ENCODE results near the gene CST9L.

CST9L gene

DNA sequence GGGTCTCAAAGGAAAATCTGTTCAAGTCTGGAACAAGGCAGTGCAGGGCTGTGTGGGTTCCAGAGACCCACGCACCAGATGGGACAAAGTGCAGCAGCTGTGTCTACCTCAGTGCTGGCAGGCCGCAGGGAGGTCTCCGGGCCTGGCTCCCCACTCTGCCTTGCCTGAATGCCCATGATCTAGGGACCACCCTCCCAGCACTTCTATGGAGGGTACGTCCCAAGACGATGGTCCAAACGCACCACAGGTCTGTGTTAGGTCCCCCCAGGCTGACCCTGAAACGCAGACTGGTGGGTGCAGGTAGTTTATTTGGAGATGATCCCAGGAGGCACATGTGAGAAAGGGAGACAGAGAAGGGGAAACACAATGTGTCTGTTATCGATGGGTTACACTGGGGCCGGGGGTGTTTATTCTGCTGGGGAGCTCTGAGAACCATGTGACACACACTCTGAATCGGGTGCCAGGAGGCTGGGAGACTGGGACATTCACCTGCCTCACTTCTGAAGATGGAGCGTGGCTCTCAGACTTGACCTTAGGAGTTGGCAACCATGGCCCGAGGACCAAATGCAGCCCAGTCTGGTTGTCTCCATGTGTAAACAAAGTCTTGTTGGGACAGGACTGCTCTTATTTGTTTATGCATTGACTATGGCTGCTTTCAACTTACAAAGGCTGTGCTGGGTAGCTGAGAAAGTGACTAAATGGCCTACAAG is 21.7 kb downstream of the CST9L start:
- DNase-seq (ENCODE audit: low read depth in 2 of 2) = no peak

- no peak for DNase-seq (ENCODE audit: low read depth in 2 of 2)
Observed at GRCh38 chr20:23544133-23544532, 24.2 kb downstream of the CST9L start.

GRCh38 chr20:23542801-23543200 is 25.5 kb downstream of the CST9L start:
- no peak for DNase-seq (ENCODE audit: low read depth in 2 of 2)

DNA sequence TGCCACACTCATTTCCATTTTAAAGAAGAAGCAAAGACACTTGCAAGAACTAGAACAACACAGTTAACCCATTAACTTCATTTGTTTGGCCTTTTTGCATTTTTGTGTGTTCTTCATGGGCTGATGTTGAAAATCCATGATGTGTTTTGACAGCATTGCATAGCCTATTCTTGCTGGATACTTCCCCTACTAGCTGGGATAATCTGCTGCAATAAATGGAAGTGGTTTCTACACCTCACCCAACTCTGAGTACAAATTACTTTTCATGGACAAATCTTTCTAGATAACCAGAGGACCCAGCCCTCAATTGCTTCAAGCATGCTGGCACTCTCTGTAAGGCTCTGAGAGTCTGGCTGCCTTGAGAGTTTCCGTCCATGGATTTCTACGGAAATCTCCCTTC is 26.5 kb downstream of the CST9L start:
- no peak for DNase-seq (ENCODE audit: low read depth in 2 of 2)

GRCh38 chr20:23541330-23541729 is 27.0 kb downstream of the CST9L start:
- no peak for DNase-seq (ENCODE audit: low read depth in 2 of 2)

DNA sequence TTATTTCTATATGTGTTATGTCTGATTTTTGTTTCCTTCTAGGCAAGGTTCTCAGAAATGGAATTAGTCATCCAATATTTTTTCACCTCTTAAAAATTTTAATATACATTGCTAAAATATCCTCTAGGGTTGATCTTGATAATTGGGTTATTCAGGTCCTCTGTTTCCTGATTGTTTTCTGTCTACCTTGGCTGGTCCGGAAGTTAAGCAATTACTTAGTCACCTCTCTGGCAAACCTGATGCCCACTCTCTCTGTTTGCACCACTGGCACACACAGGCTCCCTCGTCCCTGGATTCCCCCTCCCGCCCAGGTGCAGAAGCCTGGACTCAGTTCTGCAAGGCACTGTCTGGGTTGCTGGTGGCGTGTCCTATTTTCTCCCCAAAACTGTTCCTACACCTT is 27.7 kb downstream of the CST9L start:
- DNase-seq (ENCODE audit: low read depth in 2 of 2) = no peak

- DNase-seq (ENCODE audit: low read depth in 2 of 2) = no peak
Observed at GRCh38 chr20:23537030-23537429, 31.3 kb downstream of the CST9L start.

DNA sequence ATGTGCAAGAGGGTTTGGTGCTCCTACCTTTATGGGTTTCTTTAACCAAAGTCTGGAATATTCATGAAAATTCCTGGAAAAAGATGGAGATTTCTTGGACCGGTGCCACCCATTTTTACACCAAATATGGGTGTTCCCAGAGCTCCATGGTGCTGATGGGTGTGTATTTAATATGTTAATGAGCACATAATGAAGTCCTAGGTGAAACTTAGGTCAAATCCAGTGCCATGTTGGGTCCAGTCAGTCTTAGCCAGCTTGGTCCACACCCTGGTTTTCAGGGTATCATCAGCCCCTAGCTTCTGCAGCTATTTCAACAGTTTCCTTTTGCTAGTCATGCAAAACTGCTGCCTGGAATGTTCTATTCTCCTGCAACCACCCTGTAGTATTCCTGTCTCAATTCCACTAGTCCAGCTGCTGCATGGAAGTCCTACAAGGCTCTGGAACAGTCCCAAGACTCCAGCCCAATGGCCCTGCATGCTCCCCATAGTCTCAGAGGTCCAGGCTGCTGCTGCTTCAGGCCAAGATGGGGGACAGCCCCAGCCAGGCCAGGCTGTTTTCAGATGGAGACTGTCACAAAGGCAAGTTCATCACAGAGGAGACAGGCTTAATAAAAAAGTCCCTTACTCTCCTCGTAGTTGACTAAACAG is 31.8 kb downstream of the CST9L start:
- no peak for DNase-seq (ENCODE audit: low read depth in 2 of 2)

DNA sequence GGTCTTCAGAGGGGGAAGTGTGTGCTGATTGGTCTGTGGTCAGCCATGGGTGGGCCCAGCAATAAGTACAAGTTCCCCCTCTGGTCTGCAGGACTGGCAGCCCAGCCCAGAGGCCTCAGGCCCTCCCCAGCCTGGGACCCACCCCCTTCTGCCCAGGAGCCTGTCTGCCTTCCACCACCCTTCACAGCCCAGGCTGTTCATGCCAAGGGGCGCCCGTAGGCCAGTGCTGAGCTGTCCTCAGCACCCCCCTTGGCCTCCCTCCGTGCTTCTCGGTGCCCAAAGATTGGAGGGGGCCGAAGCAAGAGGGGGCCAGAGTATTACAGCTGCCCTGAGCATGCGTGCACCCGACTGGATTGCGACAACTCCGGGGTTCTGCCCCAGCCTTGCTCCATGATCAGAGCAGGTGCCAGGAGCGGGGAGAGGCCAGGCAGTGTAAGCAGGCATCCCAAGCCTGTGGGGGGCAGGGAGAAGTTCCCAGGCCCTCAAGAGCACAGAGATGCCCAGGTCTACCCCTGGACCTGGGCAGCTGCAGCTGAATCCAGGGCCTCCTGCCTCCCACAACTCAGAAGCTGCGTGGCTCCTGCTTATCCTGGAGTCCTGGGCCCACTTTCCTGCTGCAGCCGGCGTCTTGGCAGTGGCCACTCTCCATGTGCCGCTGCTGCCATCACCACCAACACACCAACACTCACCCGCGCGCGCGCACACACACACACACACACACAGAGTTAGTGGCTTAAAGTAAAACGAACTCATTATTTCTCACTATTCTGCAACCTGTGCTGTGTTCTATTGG is 33.3 kb downstream of the CST9L start:
- DNase-seq (ENCODE audit: low read depth in 2 of 2) = no peak

GRCh38 chr20:23533161-23533560 is 35.1 kb downstream of the CST9L start:
- no peak for DNase-seq (ENCODE audit: low read depth in 2 of 2)

DNA sequence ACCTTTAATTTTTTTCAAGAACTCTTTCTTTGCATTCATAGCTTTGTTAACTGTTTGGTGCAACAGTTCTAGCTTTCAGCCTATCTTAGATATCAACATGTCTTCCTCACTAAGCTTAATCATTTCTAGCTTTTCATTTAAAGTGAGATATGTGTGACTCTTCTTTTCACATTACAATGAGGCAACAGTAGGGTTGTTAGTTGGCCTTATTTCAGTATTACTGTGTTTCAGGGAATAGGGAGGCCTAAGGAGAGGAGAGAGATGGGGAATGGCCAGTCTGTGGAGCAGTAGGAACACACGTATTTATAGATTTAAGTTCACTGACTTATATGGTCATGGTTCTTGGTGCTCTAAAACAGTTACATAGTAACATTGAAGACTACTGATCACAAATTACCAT is 35.8 kb downstream of the CST9L start:
- no peak for DNase-seq (ENCODE audit: low read depth in 2 of 2)

GRCh38 chr20:23530937-23531567 is 37.2 kb downstream of the CST9L start:
- no peak for DNase-seq (ENCODE audit: low read depth in 2 of 2)

DNA sequence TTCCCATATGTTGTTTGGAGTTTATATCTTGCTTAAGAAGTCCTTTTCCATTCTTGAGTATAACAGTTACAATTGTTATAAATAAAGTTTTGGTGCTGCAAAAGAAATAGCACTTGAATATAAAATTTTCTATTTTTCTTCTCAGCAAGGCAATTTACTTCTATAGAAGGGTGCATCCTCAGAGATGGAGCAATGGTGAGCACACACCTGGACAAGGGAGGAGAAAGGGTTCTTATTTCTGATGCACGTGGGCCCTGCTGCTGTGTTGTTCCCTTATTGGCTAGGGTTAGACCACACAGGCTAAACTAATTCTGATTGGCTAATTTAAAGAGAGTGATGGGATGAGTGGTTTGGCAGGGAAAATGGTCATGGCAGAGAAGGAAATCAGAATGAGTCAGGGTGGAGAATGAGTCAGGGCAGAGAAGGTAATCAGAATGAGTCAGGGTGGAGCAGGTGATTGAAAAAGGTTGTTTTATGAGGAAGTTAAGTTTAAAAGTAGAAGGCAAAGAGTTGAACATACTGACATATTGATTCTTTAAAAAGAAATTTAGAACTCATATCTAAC is 39.3 kb downstream of the CST9L start:
- DNase-seq (ENCODE audit: low read depth in 2 of 2) = no peak

DNA sequence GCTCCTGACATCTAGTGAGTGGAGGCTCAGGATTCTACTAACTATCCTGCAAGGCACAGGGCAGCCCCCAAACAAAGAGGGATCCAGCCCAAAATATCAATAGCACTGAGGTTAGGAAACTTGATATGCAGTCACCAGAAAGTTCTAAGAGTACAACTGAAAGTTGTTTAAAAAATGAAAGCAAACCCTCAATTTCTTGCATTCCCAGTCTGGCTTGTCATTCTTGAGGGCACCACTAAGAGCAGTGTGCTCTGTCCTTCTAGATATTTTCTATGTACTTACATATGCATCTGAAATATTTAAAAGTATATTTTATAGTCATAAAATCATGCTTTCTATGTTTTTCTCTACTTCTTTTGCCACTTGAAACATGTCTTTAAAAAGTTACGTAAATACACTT is 41.4 kb downstream of the CST9L start:
- DNase-seq (ENCODE audit: low read depth in 2 of 2) = no peak

DNA sequence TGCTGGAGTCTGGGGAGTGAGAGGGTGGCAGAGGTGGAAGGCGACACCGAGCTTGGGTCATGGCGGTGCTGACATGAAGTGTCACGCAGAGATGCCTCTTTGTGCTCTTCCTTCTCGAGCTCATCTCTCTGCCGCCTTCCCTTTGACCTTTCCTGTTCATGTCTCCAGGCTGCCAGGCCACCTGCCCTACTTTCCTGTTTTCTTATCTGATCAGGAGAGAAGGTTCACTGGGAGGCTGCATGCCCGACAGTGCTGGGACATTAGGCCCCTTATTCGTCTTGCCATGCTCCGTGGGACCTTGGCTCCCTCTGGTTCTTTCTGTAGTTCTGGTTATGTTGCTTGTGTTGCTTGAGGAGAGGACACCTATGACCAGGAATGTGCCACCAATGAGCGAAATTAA is 44.1 kb downstream of the CST9L start:
- DNase-seq (ENCODE audit: low read depth in 2 of 2) = no peak

- DNase-seq (ENCODE audit: low read depth in 2 of 2) = no peak
Observed at GRCh38 chr20:23520185-23520584, 48.1 kb downstream of the CST9L start.

DNA sequence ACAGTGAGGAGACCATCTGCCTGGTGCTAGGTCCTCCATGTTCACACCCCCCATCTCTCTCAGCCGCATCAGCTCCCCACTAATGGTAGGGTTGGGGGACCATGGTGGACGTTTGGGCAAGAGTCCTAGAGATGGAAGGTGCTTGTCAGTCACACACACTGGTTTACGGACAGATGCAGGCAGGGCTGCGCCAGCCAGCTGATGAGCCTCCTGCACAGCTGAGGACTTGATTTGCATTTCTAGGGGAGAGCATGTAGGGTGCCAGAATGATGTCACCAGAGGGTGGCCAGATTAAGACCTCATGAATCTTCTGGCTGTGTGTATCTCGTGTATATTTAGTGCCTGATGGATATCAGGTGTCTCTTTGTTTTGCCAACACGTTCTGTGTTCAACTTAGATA is 48.7 kb downstream of the CST9L start:
- DNase-seq (ENCODE audit: low read depth in 2 of 2) = no peak

DNA sequence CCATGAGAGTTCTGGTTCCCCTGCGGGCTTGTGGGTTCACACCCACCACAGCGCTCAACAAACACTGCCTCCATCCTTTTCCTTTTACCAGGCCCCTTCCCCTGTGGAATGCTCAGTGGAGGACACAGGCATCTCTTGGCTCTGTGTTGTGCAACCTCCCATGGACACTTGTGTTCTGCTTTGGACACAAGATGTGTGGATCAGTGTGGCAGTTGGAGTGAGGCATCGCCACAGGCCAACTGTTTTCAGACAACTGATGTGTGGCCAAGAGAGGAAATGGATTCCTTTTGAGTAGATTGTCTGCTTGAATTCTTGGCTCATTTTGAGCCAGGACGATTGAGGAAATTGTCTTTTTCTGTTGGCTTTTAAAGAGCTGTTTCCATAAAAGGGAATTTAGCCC is 50.6 kb downstream of the CST9L start:
- no peak for DNase-seq (ENCODE audit: low read depth in 2 of 2)

DNA sequence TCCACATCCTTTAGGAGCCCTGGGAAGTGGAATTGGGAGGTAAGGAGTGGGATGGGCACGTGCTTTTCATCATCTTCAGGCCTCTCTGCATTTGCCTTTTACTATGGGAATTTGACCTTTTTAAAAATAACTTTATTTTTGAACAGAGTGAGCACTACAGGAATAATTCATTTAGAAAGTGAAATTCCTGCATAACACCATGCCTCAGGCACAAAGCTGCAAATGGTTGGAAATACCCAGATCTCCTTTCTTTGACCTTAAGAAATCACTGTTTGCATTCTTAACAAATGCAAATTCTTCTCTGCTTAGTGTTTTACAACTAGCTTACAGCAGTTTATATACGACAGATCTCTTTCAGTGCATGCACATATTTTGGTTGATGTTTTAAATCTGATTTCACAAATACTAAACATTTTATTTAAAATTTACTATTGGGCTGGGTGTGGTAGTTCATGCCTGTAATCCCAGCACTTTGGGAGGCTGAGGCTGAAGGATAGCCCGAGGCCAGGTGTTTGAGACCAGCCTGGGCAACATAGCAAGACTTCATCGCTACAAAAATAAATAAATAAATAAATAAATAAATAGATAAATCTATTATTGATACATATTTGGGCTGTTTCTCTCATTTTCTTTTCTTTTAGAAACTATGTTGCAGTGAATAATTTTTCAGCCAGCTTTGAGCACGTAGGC is 52.9 kb downstream of the CST9L start:
- DNase-seq (ENCODE audit: low read depth in 2 of 2) = no peak

DNA sequence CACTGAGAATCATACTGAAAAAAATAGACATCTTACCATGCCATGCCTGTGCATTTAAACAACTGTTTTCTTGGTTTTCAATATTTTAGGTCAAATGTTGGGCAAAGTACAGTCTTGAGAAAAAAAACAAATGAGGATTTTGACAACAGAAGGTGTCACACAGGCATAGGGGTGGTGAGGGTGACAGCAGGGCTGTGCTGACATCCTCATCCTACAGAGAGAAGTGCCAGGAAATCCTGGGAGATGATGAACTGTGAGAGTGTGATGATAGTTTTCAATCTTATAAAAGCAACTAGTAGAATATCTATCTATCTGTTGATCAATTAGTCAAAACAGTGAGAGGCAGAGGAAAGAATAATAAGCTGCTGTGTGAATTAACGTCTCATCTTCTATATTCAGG is 53.4 kb downstream of the CST9L start:
- no peak for DNase-seq (ENCODE audit: low read depth in 2 of 2)

Measured in stimulated activated CD4-positive, alpha-beta T cell treated with anti-CD3 and anti-CD28 coated beads, Interleukin-1b, Interleukin-23, amount 100 ng/mL, for 4 hours (primary cell).